ENCODE measurements around the gene ARHGEF7. TPM values are rescaled to one million over a fixed set of nuclear protein-coding genes. Genes with fewer than 3 reads are reported as not detected.

Gene ARHGEF7
- total RNA-seq, 2 experiments from 2014 or later: 53.1 to 53.4 TPM

GRCh38 chr13:111145071-111145470 lies 30.0 kb downstream of the ARHGEF7 start:
- intact Hi-C loops (cut with micrococcal nuclease): no loop called here
- no peak overlapping the region for H3K27ac Mint-ChIP-seq
- H3K4me3 Mint-ChIP-seq: no peak overlapping the region
- H3K4me1 Mint-ChIP-seq (ENCODE audit: low read depth): no peaks in the 10 kb centered on the region
- POLR2A ChIA-PET: no interaction called here
- H3K27me3 Mint-ChIP-seq: peaks cover 18% of the 10 kb centered on the region
- no peaks in the 10 kb centered on the region for H3K36me3 Mint-ChIP-seq
- no peak for DNase-seq
- CTCF ChIA-PET: interaction anchor here (0.8 to 1.2 kb wide), 2 partner anchors 43 to 77 kb away, joined by 3 to 4 read pairs; no protein-coding TSS in a partner anchor
- no peaks in the 10 kb centered on the region for H3K9me3 Mint-ChIP-seq

DNA sequence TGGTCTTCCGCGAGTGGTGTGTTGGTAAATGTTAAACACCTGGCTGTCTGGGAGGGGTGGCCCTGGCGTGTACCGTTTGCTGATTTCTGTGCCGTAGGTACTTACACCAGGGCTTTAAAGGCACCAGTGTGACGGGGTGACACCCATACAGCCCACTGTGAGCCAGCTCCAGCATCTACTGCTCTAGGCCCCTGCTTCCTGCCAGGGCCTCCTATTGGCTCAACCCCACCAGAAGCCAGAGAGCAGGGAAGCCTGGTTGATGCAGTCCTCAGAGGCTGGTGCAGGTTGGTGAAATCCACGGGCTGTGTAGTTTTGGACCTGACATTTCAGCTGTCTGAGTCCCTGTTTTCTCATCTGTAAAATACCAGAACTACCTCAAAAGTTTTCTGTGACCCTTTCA lies 30.4 kb downstream of the ARHGEF7 start:
- intact Hi-C loops (cut with micrococcal nuclease): no loop called here
- no peak overlapping the region for H3K27ac Mint-ChIP-seq
- ChIA-PET POLR2A (no interaction called here), CTCF (interaction anchor here (0.8 kb wide), 1 partner anchor 43 kb away, joined by 4 read pairs; no protein-coding TSS in a partner anchor)
- no peaks in the 10 kb centered on the region for H3K9me3 Mint-ChIP-seq
- no peaks in the 10 kb centered on the region for H3K36me3 Mint-ChIP-seq
- peaks cover 14% of the 10 kb centered on the region for H3K27me3 Mint-ChIP-seq
- DNase-seq: no peak
- H3K4me1 Mint-ChIP-seq (ENCODE audit: low read depth): no peaks in the 10 kb centered on the region
- no peak overlapping the region for H3K4me3 Mint-ChIP-seq

DNA sequence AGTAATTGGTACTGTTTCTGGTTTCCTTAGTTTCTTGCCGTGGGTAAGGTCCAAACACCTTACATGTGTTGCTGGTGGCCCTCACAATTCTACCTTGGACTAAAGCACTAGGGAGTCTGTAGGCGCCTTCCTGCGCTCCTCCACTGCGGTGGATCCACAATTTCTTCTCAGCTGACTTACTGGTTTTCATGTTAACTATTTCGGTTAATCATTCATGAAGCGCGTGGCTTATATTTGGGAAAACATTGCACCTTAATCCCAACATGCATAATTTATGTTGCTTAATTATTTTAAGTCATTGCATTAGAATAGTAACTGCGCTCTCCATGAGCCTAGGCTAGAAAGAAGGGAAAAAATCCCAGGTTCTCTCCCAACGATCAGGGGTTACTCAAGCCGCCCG lies 37.7 kb downstream of the ARHGEF7 start:
- Mint-ChIP-seq H3K9me3 (no peaks in the 10 kb centered on the region), H3K27ac (peak overlapping the region; percentile 89), H3K4me3 (peak overlapping the region; percentile 87), H3K27me3 (peaks cover 3% of the 10 kb centered on the region), H3K36me3 (peaks cover 3% of the 10 kb centered on the region), H3K4me1 (ENCODE audit: low read depth) (peaks cover 28% of the 10 kb centered on the region)
- intact Hi-C loops (cut with micrococcal nuclease): loop anchor here (1.0 to 10.0 kb wide), 5 partner anchors 28 to 538 kb away; partner anchors contain the start of genes ANKRD10, ING1 and NAXD
- CTCF ChIA-PET: interaction anchor here (0.9 to 1.5 kb wide), 3 partner anchors 22 to 82 kb away, joined by 3 to 4 read pairs (median 3); no protein-coding TSS in a partner anchor
- DNase-seq: no peak
- POLR2A ChIA-PET: interaction anchor here (0.6 to 1.0 kb wide), 3 partner anchors 28 to 50 kb away, joined by 3 read pairs; no protein-coding TSS in a partner anchor

- Mint-ChIP-seq H3K4me3 (peak overlapping the region; percentile 87), H3K36me3 (peaks cover 3% of the 10 kb centered on the region), H3K4me1 (ENCODE audit: low read depth) (peaks cover 28% of the 10 kb centered on the region), H3K27ac (peak overlapping the region; percentile 89), H3K27me3 (no peaks in the 10 kb centered on the region), H3K9me3 (no peaks in the 10 kb centered on the region)
- intact Hi-C loops (cut with micrococcal nuclease): loop anchor here (1.0 to 10.0 kb wide), 5 partner anchors 27 to 539 kb away; partner anchors contain the start of genes ANKRD10, ING1 and NAXD
- DNase-seq: peak; percentile 95
- POLR2A ChIA-PET: interaction anchor here (0.6 to 1.0 kb wide), 3 partner anchors 27 to 49 kb away, joined by 3 read pairs; no protein-coding TSS in a partner anchor
- CTCF ChIA-PET: interaction anchor here (0.9 to 1.5 kb wide), 3 partner anchors 21 to 83 kb away, joined by 3 to 4 read pairs (median 3); no protein-coding TSS in a partner anchor
These were observed 38.3 kb downstream of the ARHGEF7 start for GRCh38 chr13:111153279-111153976.

DNA sequence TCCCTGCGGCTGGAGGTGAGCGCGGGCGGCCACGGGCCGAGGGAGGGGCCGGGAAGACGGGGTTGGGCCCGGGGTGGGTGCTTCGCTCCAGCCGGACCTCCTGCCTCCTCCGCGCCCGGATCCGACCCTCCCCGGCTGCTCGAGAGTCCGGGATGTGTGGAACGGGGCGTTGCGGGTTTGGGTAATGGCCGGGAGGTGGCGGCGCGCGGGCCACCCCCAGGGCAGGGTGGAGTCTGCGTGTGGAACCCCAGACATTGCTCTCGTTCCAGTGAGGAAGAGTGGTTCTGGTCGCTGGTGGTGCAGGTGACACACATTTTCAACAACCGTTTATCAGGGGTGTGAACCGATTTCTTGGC lies 38.8 kb downstream of the ARHGEF7 start:
- DNase-seq: no peak
- peaks cover 5% of the 10 kb centered on the region for H3K36me3 Mint-ChIP-seq
- H3K27me3 Mint-ChIP-seq: no peaks in the 10 kb centered on the region
- H3K4me1 Mint-ChIP-seq (ENCODE audit: low read depth): peaks cover 29% of the 10 kb centered on the region
- peak overlapping the region; percentile 89 for H3K27ac Mint-ChIP-seq
- intact Hi-C loops (cut with micrococcal nuclease): loop anchor here (1.0 to 10.0 kb wide), 6 partner anchors 27 to 539 kb away; partner anchors contain the start of genes ANKRD10, ING1 and NAXD
- POLR2A ChIA-PET: interaction anchor here (1.0 kb wide), 2 partner anchors 35 to 49 kb away, joined by 3 read pairs; no protein-coding TSS in a partner anchor
- H3K4me3 Mint-ChIP-seq: peak overlapping the region; percentile 87
- CTCF ChIA-PET: interaction anchor here (0.9 to 1.5 kb wide), 3 partner anchors 20 to 238 kb away, joined by 3 to 4 read pairs (median 3); no protein-coding TSS in a partner anchor
- H3K9me3 Mint-ChIP-seq: no peaks in the 10 kb centered on the region

GRCh38 chr13:111156421-111156820 lies 41.3 kb downstream of the ARHGEF7 start:
- no peak overlapping the region for H3K4me3 Mint-ChIP-seq
- H3K9me3 Mint-ChIP-seq: peaks cover 8% of the 10 kb centered on the region
- H3K27me3 Mint-ChIP-seq: no peaks in the 10 kb centered on the region
- H3K4me1 Mint-ChIP-seq (ENCODE audit: low read depth): peaks cover 41% of the 10 kb centered on the region
- peaks cover 25% of the 10 kb centered on the region for H3K36me3 Mint-ChIP-seq
- no peak overlapping the region for H3K27ac Mint-ChIP-seq
- ChIA-PET POLR2A (interaction anchor here (0.6 kb wide), 1 partner anchor 32 kb away, joined by 3 read pairs; no protein-coding TSS in a partner anchor), CTCF (interaction anchor here (1.0 to 1.4 kb wide), 3 partner anchors 56 to 88 kb away, joined by 3 to 5 read pairs (median 4); no protein-coding TSS in a partner anchor)
- DNase-seq: no peak
- intact Hi-C loops (cut with micrococcal nuclease): loop anchor here (10.0 kb wide), 1 partner anchor 542 kb away; the partner anchor contains the start of gene NAXD

- ChIA-PET POLR2A (interaction anchor here (0.8 kb wide), 1 partner anchor 243 kb away, joined by 3 read pairs; the partner anchor contains the start of gene ANKRD10), CTCF (interaction anchor here (0.7 to 1.8 kb wide), 5 partner anchors 24 to 243 kb away, joined by 3 to 5 read pairs (median 4); no protein-coding TSS in a partner anchor)
- no peak for DNase-seq
- no peak overlapping the region for H3K4me3 Mint-ChIP-seq
- no peaks in the 10 kb centered on the region for H3K27me3 Mint-ChIP-seq
- H3K4me1 Mint-ChIP-seq (ENCODE audit: low read depth): peaks cover 35% of the 10 kb centered on the region
- H3K9me3 Mint-ChIP-seq: peaks cover 8% of the 10 kb centered on the region
- intact Hi-C loops (cut with micrococcal nuclease): loop anchor here (10.0 kb wide), 1 partner anchor 543 kb away; the partner anchor contains the start of gene NAXD
- H3K27ac Mint-ChIP-seq: no peak overlapping the region
- peaks cover 29% of the 10 kb centered on the region for H3K36me3 Mint-ChIP-seq
These were observed 43.2 kb downstream of the ARHGEF7 start for GRCh38 chr13:111158136-111158805.

GRCh38 chr13:111159362-111160320 lies 44.5 kb downstream of the ARHGEF7 start:
- CTCF ChIA-PET: no interaction called here
- H3K36me3 Mint-ChIP-seq: peaks cover 29% of the 10 kb centered on the region
- H3K9me3 Mint-ChIP-seq: peaks cover 8% of the 10 kb centered on the region
- no peaks in the 10 kb centered on the region for H3K27me3 Mint-ChIP-seq
- intact Hi-C loops (cut with micrococcal nuclease): loop anchor here (10.0 kb wide), 1 partner anchor 545 kb away; the partner anchor contains the start of gene NAXD
- peaks cover 28% of the 10 kb centered on the region for H3K4me1 Mint-ChIP-seq (ENCODE audit: low read depth)
- POLR2A ChIA-PET: no interaction called here
- no peak overlapping the region for H3K4me3 Mint-ChIP-seq
- no peak overlapping the region for H3K27ac Mint-ChIP-seq
- no peak for DNase-seq

GRCh38 chr13:111160648-111161047 lies 45.5 kb downstream of the ARHGEF7 start:
- POLR2A ChIA-PET: no interaction called here
- H3K27me3 Mint-ChIP-seq: no peaks in the 10 kb centered on the region
- H3K36me3 Mint-ChIP-seq: peaks cover 29% of the 10 kb centered on the region
- CTCF ChIA-PET: interaction anchor here (1.1 kb wide), 1 partner anchor 55 kb away, joined by 5 read pairs; no protein-coding TSS in a partner anchor
- H3K27ac Mint-ChIP-seq: no peak overlapping the region
- intact Hi-C loops (cut with micrococcal nuclease): no loop called here
- no peak overlapping the region for H3K4me3 Mint-ChIP-seq
- no peak for DNase-seq
- peaks cover 8% of the 10 kb centered on the region for H3K9me3 Mint-ChIP-seq
- H3K4me1 Mint-ChIP-seq (ENCODE audit: low read depth): peaks cover 31% of the 10 kb centered on the region

DNA sequence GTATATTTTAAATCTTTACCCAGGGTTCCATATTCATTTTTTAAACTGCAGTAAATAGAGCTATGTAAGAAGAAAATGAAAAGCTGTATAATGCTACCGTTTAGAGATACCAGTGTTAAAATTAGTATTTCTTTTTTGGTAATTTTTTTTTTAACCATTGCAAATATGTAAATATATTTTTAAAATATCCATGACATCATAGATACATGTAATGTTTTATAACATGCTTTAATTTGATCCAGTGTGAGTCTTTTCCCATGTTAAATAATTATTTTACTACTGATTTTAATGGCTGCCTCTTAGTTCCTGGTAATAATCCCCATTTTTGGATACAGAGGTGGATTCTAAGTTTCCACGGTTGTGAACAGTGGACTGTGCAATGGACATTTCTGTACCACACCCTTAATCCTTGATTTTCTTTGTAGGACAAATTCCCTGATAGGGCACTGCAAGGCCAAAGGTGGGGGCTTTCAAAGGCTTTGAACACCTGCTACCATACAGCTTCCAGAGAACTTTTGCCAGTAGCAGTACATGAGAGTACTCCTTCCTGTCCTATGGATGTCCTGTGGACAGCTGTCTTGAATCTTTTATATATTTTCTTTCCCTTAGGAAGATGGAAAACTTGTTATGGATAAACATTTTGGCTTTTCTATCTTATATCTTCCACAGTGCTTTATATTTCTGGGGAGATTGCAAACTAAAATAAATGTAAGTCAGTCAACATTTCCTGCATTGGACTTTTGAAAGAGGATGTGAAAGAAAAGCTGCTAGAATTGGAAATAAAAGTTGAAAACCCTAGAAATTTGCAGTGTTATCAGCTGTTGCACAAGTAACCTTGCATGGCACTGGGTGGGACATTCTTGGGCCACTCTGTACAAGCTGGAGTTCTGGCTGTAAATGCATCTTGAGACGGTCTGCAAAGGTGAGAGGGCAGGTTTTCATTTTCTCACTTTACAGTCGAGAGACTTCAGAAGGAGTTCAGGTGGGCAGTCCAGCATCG lies 46.8 kb downstream of the ARHGEF7 start:
- no peak overlapping the region for H3K4me3 Mint-ChIP-seq
- ChIA-PET CTCF (interaction anchor here (0.9 to 1.1 kb wide), 2 partner anchors 53 to 94 kb away, joined by 3 to 5 read pairs; no protein-coding TSS in a partner anchor), POLR2A (no interaction called here)
- no peak for DNase-seq
- no peak overlapping the region for H3K27ac Mint-ChIP-seq
- H3K9me3 Mint-ChIP-seq: peaks cover 8% of the 10 kb centered on the region
- no peaks in the 10 kb centered on the region for H3K27me3 Mint-ChIP-seq
- peaks cover 26% of the 10 kb centered on the region for H3K36me3 Mint-ChIP-seq
- intact Hi-C loops (cut with micrococcal nuclease): no loop called here
- H3K4me1 Mint-ChIP-seq (ENCODE audit: low read depth): peaks cover 38% of the 10 kb centered on the region
